Stimulated activated CD8-positive, alpha-beta memory T cell treated with anti-CD3 and anti-CD28 coated beads, Interleukin-2, amount 100 ng/mL, for 48 hours (primary cell): ENCODE results near the gene PPIL4.

Source experiments
- DNase-seq, 2 donors: peaks; one replicate each; pipeline ENCODE4 v3.0.0-alpha.2; 2020; ENCODE audit warnings: low read depth in 2 of 2

The PPIL4 gene

DNA sequence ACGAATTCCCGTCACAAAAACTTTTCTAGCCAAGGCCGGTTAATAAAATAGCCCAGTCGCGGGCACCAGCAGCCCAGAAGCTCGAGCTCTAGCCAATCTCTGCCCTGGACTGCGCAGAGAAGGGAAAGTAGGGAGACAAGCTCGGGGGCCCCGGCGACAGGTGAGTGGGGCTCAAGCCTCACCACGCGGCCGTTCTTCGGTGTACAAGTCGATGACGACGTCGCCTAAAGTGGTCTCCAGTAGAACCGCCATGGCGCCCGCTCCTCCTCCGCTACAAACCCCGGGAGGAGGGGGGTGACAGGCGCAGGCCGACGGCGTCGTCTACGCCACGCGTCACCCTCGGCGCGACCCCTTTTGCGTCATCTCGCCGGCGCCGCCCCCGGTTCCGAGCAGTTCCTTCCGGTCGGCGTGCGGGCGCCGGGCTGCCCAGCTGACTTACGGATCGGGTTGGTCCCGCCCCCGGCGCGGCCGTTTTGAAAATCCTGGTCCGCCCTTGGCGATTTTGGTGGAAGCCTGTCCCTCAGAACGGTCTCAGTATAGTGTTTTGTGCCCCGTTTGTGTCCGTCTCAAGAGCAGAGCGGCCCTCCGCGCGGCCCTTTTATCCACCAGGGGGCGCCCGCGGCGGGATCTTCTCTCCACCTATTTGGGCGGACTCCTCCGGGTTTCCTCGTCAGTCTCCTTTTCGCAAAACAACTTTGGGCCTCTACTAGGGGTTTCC is at the start of gene PPIL4:
Gene PPIL4 (minus strand): TSS at position 290 of the 718 bp plus-strand sequence. CDS start 38 bp downstream, at position 252.
- peak; percentile 96 for DNase-seq

GRCh38 chr6:149593408-149593807 is 47.6 kb upstream of the PPIL4 start:
- DNase-seq: no peak

GRCh38 chr6:149592983-149593382 is 47.1 kb upstream of the PPIL4 start:
- no peak for DNase-seq

DNA sequence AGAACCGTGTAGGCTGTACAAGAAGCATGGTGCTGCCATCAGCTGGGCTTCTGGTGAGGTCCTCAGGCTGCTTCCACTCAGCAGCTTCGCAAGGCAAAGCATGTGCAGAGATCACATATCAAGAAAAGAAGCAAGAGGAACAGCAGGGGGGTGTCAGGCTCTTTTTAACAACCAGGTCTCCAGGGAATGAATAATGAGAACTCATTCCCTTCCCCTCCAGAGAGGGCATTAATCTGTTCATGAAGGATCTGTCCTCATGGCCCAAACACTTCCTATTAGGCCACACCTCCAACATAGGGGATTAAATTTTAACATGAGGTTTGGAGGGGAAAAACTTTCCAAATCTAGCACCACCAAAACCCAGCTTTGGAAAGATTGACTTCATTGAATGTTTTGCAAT is 40.3 kb upstream of the PPIL4 start:
- DNase-seq: no peak

- no peak for DNase-seq
Measured at GRCh38 chr6:149581349-149581748, 35.5 kb upstream of the PPIL4 start.

DNA sequence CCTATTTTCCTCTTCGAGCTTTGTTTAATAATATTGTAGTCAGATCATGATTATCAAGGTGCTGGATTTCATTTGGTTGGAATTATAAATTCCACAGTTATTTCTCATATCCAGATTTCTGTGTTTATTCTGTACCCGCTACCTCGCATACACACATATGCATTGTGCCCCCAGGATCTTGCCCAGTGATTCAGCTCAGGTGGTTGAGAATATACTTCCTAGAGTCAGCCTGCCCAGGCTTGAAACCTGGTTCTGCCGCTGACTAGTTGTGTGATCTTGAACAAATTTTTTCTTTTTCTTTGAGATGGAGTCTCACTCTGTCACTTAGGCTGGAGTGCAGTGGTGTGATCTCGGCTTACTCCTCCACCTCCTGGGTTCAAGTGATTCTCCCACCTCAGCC is 35.0 kb upstream of the PPIL4 start:
- no peak for DNase-seq

DNA sequence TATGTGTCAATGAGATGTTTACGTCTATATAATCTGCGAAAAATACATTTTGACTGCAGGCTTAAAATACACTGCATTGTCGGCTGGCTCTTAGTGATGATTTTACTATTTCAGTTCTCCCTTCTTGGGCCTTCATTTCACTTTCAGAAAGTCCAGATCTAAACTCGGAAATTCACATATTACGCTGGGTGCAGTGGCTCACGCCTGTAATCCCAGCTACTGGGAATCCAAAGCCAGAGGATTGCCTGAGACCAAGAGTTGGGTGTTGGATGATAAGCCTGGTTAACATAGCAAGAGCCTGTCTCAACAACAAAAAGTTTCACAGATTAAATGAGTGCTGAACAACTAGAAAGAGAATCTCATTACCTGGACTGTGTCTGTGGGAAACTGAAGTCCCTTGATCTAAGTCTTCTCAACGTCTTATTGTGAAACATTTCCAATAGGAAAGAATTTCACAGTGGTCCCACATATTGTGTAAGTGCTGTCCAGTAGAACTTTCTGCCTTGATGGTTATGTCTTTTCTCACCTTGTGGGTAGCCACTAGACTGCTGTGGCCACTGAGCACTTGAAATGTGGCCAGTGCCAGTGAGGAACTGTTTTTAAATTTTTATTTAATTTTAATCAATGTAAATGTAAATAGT is 22.2 kb upstream of the PPIL4 start:
- no peak for DNase-seq

GRCh38 chr6:149567194-149567586 is 21.3 kb upstream of the PPIL4 start:
- no peak for DNase-seq

GRCh38 chr6:149566410-149567193 is 20.8 kb upstream of the PPIL4 start:
- DNase-seq: peak; percentile 5 to 27

GRCh38 chr6:149565527-149566409 is 19.9 kb upstream of the PPIL4 start, which contains the start of gene GINM1:
Gene GINM1 (plus strand): TSS chr6:149566375. CDS start chr6:149566415, 40 bp downstream.
- DNase-seq: peak; percentile 93 to 94

- DNase-seq: no peak
Measured at GRCh38 chr6:149563928-149564325, 18.1 kb upstream of the PPIL4 start.

GRCh38 chr6:149563203-149563927 is 17.5 kb upstream of the PPIL4 start:
- DNase-seq: no peak

GRCh38 chr6:149560736-149561135 is 14.9 kb upstream of the PPIL4 start:
- no peak for DNase-seq

GRCh38 chr6:149559389-149559788 is 13.5 kb upstream of the PPIL4 start:
- no peak for DNase-seq

GRCh38 chr6:149558029-149558428 is 12.2 kb upstream of the PPIL4 start:
- DNase-seq: no peak

- DNase-seq: no peak
Measured at GRCh38 chr6:149551920-149552319, 6.1 kb upstream of the PPIL4 start.

GRCh38 chr6:149545258-149545753 is 537 bp downstream of the PPIL4 start:
- DNase-seq: peak in 1 of 2 donors; percentile 23

DNA sequence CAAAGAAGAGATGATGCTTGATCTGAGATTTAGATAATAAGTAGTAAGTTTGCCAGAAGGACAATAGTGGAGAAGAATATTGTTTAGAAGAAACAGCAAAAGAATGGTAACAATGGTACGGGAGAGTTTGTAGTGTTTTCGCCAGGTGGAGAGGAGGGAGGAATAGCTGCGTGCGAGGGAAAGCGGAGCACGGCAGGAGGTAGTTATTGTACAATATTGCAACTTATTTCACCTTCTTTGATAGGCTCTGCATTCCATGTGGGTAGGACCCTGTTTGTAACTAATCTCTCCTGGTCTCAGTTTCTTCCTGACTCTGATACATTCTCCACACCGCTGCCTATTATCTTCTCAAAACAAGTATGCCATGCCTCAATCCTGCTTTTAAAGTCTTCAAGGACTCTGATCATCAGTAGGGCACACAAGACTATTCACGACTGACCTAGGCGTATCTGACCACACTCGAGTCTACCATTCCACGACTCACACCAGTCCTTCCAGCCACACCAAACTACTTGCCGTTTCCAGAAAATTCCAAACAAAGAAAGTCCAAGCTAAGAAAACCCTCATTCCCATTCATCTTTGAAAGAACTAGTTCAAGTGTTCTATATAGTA is 1.1 kb downstream of the PPIL4 start:
- no peak for DNase-seq

DNA sequence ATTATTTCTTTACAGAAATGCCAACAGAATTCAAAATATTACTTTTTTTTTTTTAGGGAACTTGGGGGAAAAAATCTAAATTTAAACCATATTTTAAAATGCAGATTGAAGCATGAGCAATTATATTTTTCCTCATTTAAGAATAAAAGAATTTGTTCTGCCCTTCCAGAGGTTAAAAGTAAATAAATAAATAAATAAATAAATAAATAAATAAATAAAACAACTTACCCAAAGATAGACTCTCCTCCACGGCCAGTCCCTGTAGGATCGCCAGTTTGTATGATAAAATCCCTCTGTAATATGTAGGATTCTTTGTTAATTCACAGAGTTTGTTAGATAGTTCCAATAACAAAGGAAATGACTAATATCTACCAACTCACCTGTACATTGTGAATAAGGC is 4.7 kb downstream of the PPIL4 start:
- no peak for DNase-seq

DNA sequence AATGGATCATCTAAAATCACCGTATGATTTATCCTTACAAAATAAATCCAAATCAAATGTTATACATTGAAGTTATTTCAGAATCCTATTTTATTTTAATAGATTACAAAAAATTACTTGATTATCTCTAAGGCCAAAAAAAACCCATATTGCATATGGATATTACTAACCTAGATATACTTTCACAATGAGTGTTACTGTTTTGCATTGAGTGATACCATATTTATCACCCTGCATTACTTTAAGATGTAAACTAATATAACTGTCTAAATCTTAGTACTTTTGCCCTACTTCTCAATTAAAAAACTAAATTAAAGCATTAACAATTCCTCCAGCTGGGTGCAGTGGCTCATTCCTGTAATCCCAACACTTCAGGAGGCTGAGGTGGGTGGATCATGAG is 11.1 kb downstream of the PPIL4 start:
- no peak for DNase-seq
